Esophagus squamous epithelium (tissue), 5 donors: ENCODE measurements around the gene ETNPPL. TPM values are rescaled to one million over a fixed set of nuclear protein-coding genes. Genes with fewer than 3 reads are reported as not detected.

Experiments used
- DNase-seq: peaks from one replicate; lab custom pipeline; 2025; lab: John Stamatoyannopoulos, UW
- H3K27ac ChIP-seq, 4 donors: fragments of 200-600 bp; sonication (generic); one replicate each; pipeline ENCODE4 v1.5.1; 2016 to 2019; ENCODE audit warnings: mild to moderate bottlenecking in 1 of 4
- H3K27me3 ChIP-seq, 4 donors: fragments of 200-600 bp; sonication (generic); 1 replicate in 3 of 4; 2 replicates in 1 of 4; pipeline versions ENCODE4 v1.5.1 to v1.6.0; 2017 to 2021; ENCODE audit warnings: antibody characterized with exemption in 1 of 4
- H3K36me3 ChIP-seq, 3 donors: fragments of 200-600 bp; sonication (generic); one replicate each; pipeline ENCODE4 v1.5.1; 2016 to 2019
- H3K4me1 ChIP-seq, 3 donors: fragments of 200-600 bp; sonication (generic); one replicate each; pipeline ENCODE4 v1.5.1; 2017 to 2019
- H3K4me3 ChIP-seq, 4 donors: fragments of 200-600 bp; sonication (generic); 1 replicate in 3 of 4; 2 replicates in 1 of 4; pipeline ENCODE4 v1.5.1; 2016 to 2019; ENCODE audit warnings: mild to moderate bottlenecking in 2 of 4, moderate library complexity in 1 of 4
- H3K9me3 ChIP-seq, 3 donors: fragments of 200-600 bp; sonication (generic); one replicate each; pipeline ENCODE4 v1.5.1; 2016 to 2019
- POLR2A ChIP-seq, 4 donors: fragments of 450-650 bp; IDR thresholded peaks; one replicate each; pipeline ENCODE4 v1.6.1; 2017; ENCODE audit warnings: antibody characterized with exemption in 4 of 4, mild to moderate bottlenecking in 4 of 4, moderate library complexity in 3 of 4
- WGBS, 2 donors: methylation state at CpG; one replicate each; pipeline ENCODE4 v1.1.5; 2018; 5-methylcytosine and 5-hydroxymethylcytosine counted together
- intact Hi-C: fragments of 100-400 bp; cut with DNase I; formaldehyde crosslinking; loops from one replicate; pipeline ENCODE4 v1.15.0; 2022
- total RNA-seq, 4 donors: library from RNA; depleted of rRNA; stranded (reverse); fragments of >200 nt; gene quantifications; one replicate each; pipeline ENCODE4 v1.1.0, GENCODE V29; 2016
- TF ChIP-seq, protein P1 (sequence below), 6 experiments: fragments of 450-650 bp in 4 of 6; fragments of 200-600 bp in 2 of 6; sonication (generic) in 2 of 6; IDR thresholded peaks; one replicate each; pipeline ENCODE4 v1.5.1; 2016 to 2019; ENCODE audit warnings: antibody characterized with exemption in 6 of 6, mild to moderate bottlenecking in 4 of 6, moderate library complexity in 4 of 6
- donor health status: DM: yes; HTN: yes; CAD: no.

ETNPPL gene
- total RNA-seq, 4 donors from 2014 or later = not detected

DNA sequence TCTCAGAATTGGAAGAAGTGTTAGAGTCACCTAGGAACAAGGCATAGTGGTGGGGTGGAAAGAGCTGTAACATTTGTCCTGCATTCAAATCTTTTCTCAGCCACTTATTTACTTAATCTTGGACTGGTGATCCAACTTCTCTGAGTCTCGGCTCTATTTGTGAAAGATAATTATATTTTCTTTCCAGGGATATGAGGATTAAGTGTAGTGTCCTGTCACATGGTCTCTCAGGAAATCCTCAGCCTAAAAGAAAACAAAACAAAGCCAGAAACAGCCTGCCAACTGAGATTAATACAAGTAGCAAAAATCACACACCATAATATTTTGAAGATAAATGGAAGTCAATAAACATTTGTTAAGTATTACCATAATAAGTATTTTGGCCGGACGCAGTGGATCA is 33.3 kb upstream of the ETNPPL start:
- intact Hi-C loops = no loop called here
- Histone ChIP-seq H3K4me3 (no peak overlapping the region), H3K9me3 (no peaks in the 10 kb centered on the region), H3K27ac (peak overlapping the region in 2 of 4 donors; percentile 34 to 52), H3K36me3 (no peaks in the 10 kb centered on the region), H3K27me3 (no peaks in the 10 kb centered on the region), H3K4me1 (peaks cover 0 to 16% (median 0%) of the 10 kb centered on the region in 3 donors)
- TF ChIP-seq POLR2A (IDR thresholded peaks at IDR 0.05) = no peak
- TF ChIP-seq, protein P1, sequence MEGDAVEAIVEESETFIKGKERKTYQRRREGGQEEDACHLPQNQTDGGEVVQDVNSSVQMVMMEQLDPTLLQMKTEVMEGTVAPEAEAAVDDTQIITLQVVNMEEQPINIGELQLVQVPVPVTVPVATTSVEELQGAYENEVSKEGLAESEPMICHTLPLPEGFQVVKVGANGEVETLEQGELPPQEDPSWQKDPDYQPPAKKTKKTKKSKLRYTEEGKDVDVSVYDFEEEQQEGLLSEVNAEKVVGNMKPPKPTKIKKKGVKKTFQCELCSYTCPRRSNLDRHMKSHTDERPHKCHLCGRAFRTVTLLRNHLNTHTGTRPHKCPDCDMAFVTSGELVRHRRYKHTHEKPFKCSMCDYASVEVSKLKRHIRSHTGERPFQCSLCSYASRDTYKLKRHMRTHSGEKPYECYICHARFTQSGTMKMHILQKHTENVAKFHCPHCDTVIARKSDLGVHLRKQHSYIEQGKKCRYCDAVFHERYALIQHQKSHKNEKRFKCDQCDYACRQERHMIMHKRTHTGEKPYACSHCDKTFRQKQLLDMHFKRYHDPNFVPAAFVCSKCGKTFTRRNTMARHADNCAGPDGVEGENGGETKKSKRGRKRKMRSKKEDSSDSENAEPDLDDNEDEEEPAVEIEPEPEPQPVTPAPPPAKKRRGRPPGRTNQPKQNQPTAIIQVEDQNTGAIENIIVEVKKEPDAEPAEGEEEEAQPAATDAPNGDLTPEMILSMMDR (IDR thresholded peaks at IDR 0.05) = no peak
- no peak for DNase-seq
- WGBS, 2 donors = 31 to 37% methylated on average over 3 of the region's 3 CpGs

DNA sequence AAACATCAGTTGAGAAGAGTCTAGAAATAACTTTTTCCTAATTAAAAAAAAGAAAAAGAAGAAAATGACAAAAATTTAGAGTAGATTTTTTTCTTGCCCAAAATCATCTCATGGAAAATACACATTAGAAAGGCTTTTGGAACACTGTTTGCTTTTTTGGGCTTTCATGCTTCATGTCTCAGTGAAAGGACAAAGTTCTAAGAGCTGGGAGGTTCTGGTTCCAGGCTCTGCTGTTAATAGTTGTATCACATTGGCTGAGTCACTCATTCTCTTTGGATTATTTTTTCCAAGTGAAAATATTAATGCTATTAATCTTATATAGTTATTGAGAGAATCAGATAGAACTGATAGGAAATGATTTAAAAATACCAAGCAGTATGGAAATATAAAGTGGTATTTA is 32.9 kb upstream of the ETNPPL start:
- H3K27ac ChIP-seq = peak overlapping the region in 2 of 4 donors; percentile 34 to 52
- no peaks in the 10 kb centered on the region for H3K36me3 ChIP-seq
- H3K4me1 ChIP-seq = peaks cover 0 to 16% (median 0%) of the 10 kb centered on the region in 3 donors
- no peaks in the 10 kb centered on the region for H3K9me3 ChIP-seq
- TF ChIP-seq, protein P1 (IDR thresholded peaks at IDR 0.05) = no peak
- TF ChIP-seq POLR2A (IDR thresholded peaks at IDR 0.05) = no peak
- no peaks in the 10 kb centered on the region for H3K27me3 ChIP-seq
- no peak for DNase-seq
- H3K4me3 ChIP-seq = no peak overlapping the region
- intact Hi-C loops = no loop called here

DNA sequence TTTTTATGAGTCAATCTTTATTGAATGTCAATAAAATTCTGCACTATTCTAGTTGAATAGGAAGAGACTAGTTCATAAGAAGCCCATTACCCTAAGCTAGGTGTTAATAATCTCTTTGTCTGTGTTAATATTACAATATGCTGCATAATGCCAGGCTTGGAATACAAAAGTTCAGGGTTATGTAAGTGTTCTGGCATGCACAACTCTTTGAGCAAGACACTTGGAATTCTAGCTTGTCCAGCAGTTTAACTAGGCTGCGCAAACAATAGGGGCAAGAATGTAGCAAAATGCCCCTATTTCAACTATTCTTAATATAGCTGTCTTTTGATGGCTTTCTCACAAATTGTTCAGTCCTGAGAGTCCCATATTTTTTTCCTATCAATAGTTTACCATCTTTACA is 31.3 kb upstream of the ETNPPL start:
- no peaks in the 10 kb centered on the region for H3K27me3 ChIP-seq
- no peak for DNase-seq
- no peak overlapping the region for H3K4me3 ChIP-seq
- no peak overlapping the region for H3K27ac ChIP-seq
- 37 to 38% methylated on average over 1 of the region's 1 CpG for WGBS, 2 donors
- H3K36me3 ChIP-seq = no peaks in the 10 kb centered on the region
- H3K9me3 ChIP-seq = no peaks in the 10 kb centered on the region
- H3K4me1 ChIP-seq = peaks cover 0 to 16% (median 0%) of the 10 kb centered on the region in 3 donors
- TF ChIP-seq, protein P1 (IDR thresholded peaks at IDR 0.05) = no peak
- TF ChIP-seq POLR2A (IDR thresholded peaks at IDR 0.05) = no peak
- intact Hi-C loops = no loop called here

GRCh38 chr4:108793415-108793814 is 30.6 kb upstream of the ETNPPL start:
- intact Hi-C loops = no loop called here
- no peak for DNase-seq

GRCh38 chr4:108788731-108789130 is 25.9 kb upstream of the ETNPPL start:
- intact Hi-C loops = no loop called here
- TF ChIP-seq POLR2A (IDR thresholded peaks at IDR 0.05) = no peak
- TF ChIP-seq, protein P1 (IDR thresholded peaks at IDR 0.05) = no peak
- no peak overlapping the region for H3K27ac ChIP-seq
- H3K4me1 ChIP-seq = no peaks in the 10 kb centered on the region
- no peak overlapping the region for H3K4me3 ChIP-seq
- DNase-seq = no peak
- 86% methylated on average over 8 of the region's 9 CpGs; no CpG with 5 or more reads in 1 of the 2 donors for WGBS, 2 donors
- no peaks in the 10 kb centered on the region for H3K9me3 ChIP-seq
- no peaks in the 10 kb centered on the region for H3K27me3 ChIP-seq
- no peaks in the 10 kb centered on the region for H3K36me3 ChIP-seq

More at GRCh38 chr4:108793415-108793814, 30.6 kb upstream of the ETNPPL start:
- H3K9me3 ChIP-seq = no peaks in the 10 kb centered on the region
- no peaks in the 10 kb centered on the region for H3K27me3 ChIP-seq
- TF ChIP-seq POLR2A (IDR thresholded peaks at IDR 0.05) = no peak
- TF ChIP-seq, protein P1 (IDR thresholded peaks at IDR 0.05) = no peak
- no peak overlapping the region for H3K4me3 ChIP-seq
- H3K4me1 ChIP-seq = peaks cover 0 to 16% (median 0%) of the 10 kb centered on the region in 3 donors
- 88 to 89% methylated on average over 1 of the region's 1 CpG for WGBS, 2 donors
- H3K36me3 ChIP-seq = no peaks in the 10 kb centered on the region
- H3K27ac ChIP-seq = no peak overlapping the region
